Colonic mucosa (tissue), 4 donors: Measurements from ENCODE around the gene HAUS3. TPM values are rescaled to one million over a fixed set of nuclear protein-coding genes. Genes with fewer than 3 reads are reported as not detected.
A peak's percentile ranks its signal among the peaks of the same experiment; 100 is the strongest.

ENCODE experiments used
- DNase-seq: peaks from one replicate; pipeline ENCODE4 v3.0.0-alpha.2; 2020
- H3K27ac ChIP-seq: fragments of 200-600 bp; one replicate; pipeline ENCODE4 v1.8.0; 2021
- H3K27me3 ChIP-seq: fragments of 200-600 bp; one replicate; pipeline ENCODE4 v1.8.0; 2021
- H3K36me3 ChIP-seq: fragments of 200-600 bp; one replicate; pipeline ENCODE4 v1.8.0; 2021
- H3K4me1 ChIP-seq: fragments of 200-600 bp; one replicate; pipeline ENCODE4 v1.8.0; 2021; ENCODE audit warnings: mild to moderate bottlenecking
- H3K4me3 ChIP-seq: fragments of 200-600 bp; one replicate; pipeline ENCODE4 v1.8.0; 2021
- H3K9ac ChIP-seq, 2 donors: one replicate each; pipeline ENCODE4 v1.7.0; 2013; ENCODE audit warnings: control low read depth in 2 of 2, low read depth in 2 of 2, low read length in 2 of 2
- H3K9me3 ChIP-seq: fragments of 200-600 bp; one replicate; pipeline ENCODE4 v1.8.0; 2021
- intact Hi-C: fragments of 100-400 bp; cut with DNase I; formaldehyde crosslinking; loops from one replicate; pipeline ENCODE4 v1.14.1; 2022
- total RNA-seq, 2 donors: library from RNA; stranded (reverse); fragmentation: NEBNext Ultra II Directional in 1 of 2; extraction: Animal tissue kit (Norgen Biotek cat#: 25700) in 1 of 2; gene quantifications; one replicate each; pipeline ENCODE4 v1.2.1, GENCODE V29; 2021
- TF ChIP-seq, protein P1 (sequence below): fragments of 200-600 bp; IDR thresholded peaks from one replicate; pipeline ENCODE4 v1.8.0; 2022; ENCODE audit warnings: antibody characterized with exemption, mild to moderate bottlenecking
- donor health status: healthy.
- donor health status: DM: no; HTN: no; CAD: no.
- donor health status: DM: no; HTN: no; CAD: no.

The HAUS3 gene, protein sequence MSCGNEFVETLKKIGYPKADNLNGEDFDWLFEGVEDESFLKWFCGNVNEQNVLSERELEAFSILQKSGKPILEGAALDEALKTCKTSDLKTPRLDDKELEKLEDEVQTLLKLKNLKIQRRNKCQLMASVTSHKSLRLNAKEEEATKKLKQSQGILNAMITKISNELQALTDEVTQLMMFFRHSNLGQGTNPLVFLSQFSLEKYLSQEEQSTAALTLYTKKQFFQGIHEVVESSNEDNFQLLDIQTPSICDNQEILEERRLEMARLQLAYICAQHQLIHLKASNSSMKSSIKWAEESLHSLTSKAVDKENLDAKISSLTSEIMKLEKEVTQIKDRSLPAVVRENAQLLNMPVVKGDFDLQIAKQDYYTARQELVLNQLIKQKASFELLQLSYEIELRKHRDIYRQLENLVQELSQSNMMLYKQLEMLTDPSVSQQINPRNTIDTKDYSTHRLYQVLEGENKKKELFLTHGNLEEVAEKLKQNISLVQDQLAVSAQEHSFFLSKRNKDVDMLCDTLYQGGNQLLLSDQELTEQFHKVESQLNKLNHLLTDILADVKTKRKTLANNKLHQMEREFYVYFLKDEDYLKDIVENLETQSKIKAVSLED
- 10 to 100 TPM in 1 of 2 donors, 1 to 10 TPM in 1; 9.1 to 13.0 TPM for total RNA-seq

DNA sequence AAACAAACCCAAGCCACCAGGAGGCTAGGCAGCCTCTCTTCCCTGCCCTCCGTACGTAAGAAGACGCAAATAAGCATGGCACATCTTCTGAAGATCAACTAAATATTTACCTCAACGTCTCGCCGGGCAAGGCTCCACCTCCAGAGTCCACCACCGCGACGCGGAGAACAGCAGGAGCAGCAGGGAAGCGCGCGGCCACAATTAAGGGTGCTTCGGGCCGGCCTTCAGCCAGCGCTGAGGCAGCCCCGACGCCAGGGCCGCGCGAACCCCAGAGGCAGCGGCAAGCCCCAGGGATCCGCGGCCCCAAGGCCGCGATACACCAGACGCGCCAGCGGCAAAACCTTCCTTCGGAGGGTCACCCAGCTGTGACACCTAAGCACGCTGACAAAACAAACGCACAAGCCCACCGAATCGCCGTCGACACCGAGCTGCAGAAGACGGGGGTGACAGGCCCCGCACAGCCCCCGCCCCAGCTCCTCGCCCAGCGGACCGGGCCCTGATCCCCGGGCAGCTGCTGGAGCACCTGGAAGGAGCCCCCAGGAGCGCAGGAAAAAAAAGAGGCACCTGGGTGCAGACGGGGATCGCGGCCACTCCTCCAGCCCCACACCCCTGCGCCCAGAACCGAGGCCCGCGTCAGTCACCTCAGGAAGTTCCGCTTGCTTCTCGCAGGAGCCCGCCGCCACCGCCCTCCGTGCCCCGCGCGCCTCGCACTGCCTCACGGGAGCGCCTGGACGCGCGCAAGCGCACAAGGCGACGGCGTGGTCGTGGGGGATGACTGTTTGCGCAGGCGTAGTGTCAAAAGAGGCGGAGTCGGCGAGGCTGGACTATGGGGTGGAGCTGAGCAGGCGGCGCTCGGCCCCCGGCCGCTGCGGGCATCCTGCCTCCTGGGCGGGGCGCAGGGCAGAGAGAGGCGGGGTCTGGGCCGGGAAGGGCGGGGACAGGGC lies at the start of gene HAUS3, which contains the start of gene POLN:
Gene HAUS3, minus strand, starts transcription at position 712 of the 944 bp plus-strand sequence. CDS start 1,175 bp downstream, outside the sequence.
Gene POLN, minus strand, starts transcription at position 712 of the 944 bp plus-strand sequence. CDS start 12,890 bp downstream, outside the sequence.
- Histone ChIP-seq H3K27me3 (no peaks in the 10 kb centered on the region), H3K4me1 (peaks cover 17% of the 10 kb centered on the region), H3K27ac (peak within 1 kb of the TSS; percentile 60), H3K9ac (peak within 1 kb of the TSS; percentile 82), H3K36me3 (no peaks in the 10 kb centered on the region), H3K9me3 (no peaks in the 10 kb centered on the region), H3K4me3 (peak within 1 kb of the TSS; percentile 56)
- TF ChIP-seq, protein P1, sequence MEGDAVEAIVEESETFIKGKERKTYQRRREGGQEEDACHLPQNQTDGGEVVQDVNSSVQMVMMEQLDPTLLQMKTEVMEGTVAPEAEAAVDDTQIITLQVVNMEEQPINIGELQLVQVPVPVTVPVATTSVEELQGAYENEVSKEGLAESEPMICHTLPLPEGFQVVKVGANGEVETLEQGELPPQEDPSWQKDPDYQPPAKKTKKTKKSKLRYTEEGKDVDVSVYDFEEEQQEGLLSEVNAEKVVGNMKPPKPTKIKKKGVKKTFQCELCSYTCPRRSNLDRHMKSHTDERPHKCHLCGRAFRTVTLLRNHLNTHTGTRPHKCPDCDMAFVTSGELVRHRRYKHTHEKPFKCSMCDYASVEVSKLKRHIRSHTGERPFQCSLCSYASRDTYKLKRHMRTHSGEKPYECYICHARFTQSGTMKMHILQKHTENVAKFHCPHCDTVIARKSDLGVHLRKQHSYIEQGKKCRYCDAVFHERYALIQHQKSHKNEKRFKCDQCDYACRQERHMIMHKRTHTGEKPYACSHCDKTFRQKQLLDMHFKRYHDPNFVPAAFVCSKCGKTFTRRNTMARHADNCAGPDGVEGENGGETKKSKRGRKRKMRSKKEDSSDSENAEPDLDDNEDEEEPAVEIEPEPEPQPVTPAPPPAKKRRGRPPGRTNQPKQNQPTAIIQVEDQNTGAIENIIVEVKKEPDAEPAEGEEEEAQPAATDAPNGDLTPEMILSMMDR = no peak
- DNase-seq = peak; percentile 99
- intact Hi-C loops = no loop called here

DNA sequence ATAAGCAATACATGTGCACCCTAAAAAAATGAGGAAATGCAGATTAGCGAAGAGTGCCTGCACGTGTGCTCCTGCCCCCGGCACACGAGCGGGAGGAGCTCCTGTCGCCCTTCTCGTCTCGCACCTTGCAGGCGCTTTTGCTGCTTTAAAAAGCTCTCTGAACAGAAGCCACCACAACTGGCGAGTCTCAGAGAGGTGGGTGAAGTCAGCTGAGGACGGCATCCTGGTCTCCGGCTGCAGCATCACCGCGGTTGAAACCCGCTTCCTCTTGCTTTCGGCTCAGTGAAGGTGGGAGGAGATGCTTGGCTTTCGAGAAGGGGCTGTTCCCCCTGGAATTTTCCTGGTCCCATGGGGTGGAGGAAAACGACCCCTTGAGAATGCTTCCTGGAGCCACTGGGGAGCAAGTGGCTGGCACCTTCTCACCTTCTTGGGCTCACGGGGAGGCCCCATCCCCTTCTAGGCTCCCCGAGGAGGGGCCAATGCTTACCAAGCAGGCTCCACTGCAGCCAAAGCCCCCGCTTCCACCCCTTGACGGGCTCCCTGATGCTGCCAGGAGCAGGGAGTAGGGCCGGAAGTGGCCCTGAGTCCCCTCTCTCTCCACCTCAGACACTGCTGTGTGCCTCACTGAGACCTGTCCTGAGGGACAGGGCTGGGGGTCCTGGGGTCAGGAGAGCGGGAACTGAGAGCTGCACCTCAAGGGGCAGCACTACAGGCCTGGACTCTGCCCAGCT lies 49.2 kb upstream of the HAUS3 start:
- Histone ChIP-seq H3K27ac (no peak overlapping the region), H3K36me3 (no peaks in the 10 kb centered on the region), H3K27me3 (no peaks in the 10 kb centered on the region), H3K4me3 (no peak overlapping the region), H3K9me3 (no peaks in the 10 kb centered on the region), H3K9ac (no peak overlapping the region), H3K4me1 (no peaks in the 10 kb centered on the region)
- TF ChIP-seq, protein P1 = no peak
- DNase-seq = no peak
- intact Hi-C loops = no loop called here

DNA sequence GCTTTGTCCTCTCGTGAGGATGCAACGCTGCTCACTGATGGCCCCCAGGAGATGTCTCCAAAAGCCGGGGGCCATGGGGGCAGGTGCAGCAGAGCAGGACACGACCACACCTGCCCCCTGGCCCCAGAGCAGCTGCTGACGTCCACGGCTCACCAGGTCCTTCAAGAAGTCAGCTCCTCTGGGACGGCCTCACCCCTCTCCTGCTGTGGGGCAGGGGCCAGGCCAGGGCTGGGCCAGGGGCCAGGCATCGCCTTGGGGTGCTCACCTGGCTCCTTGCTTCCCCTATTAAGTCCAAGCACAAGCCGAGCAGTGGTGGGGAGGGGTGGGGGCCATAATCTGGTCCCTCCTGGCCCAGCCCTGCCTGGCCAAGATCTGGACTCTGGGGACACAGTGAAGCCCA lies 48.6 kb upstream of the HAUS3 start:
- Histone ChIP-seq H3K9ac (no peak overlapping the region), H3K4me3 (no peak overlapping the region), H3K4me1 (no peaks in the 10 kb centered on the region), H3K27ac (no peak overlapping the region), H3K36me3 (no peaks in the 10 kb centered on the region), H3K27me3 (no peaks in the 10 kb centered on the region), H3K9me3 (no peaks in the 10 kb centered on the region)
- intact Hi-C loops = no loop called here
- TF ChIP-seq, protein P1 = no peak
- no peak for DNase-seq

DNA sequence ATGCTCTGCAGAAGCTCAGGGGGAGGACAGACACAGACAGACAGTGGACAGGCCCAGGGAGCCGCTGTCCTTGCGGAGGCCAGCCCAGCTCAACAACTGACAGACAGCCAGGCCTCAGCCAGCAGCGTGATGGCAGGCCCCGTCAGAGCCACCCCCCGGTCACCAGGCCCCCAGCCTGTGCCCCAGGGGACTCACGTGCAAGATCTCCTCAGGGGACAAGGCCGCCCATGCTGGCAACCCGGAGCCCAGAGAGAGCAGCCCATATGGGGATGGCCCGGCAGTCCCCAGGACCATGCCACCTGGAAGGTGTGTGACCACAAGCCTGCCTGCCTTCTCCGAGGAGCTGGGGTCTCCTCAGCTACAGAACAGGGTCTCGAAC lies 48.0 kb upstream of the HAUS3 start:
- Histone ChIP-seq H3K27me3 (no peaks in the 10 kb centered on the region), H3K4me3 (no peak overlapping the region), H3K36me3 (no peaks in the 10 kb centered on the region), H3K9ac (peak overlapping the region in 1 of 2 donors; percentile 12), H3K4me1 (no peaks in the 10 kb centered on the region), H3K27ac (no peak overlapping the region), H3K9me3 (no peaks in the 10 kb centered on the region)
- intact Hi-C loops = no loop called here
- DNase-seq = no peak
- TF ChIP-seq, protein P1 = no peak
